GM19438 (cell line): ENCODE data around the gene ADCY7.

Experiments
- ATAC-seq: cut with Tn5 transposase; IDR thresholded peaks from one replicate; pipeline ENCODE4 v1.9.1; 2021; ENCODE audit warnings: low read depth; ENCODE audit not compliant: unreplicated experiment

ADCY7 gene

GRCh38 chr16:50265716-50266336, 525 bp upstream of the ADCY7 start:
- ATAC-seq: no peak

- no peak for ATAC-seq
Observed at GRCh38 chr16:50267151-50267631, 840 bp downstream of the ADCY7 start.

GRCh38 chr16:50267651-50268050, 1.3 kb downstream of the ADCY7 start:
- no peak for ATAC-seq

- ATAC-seq: no peak
Observed at GRCh38 chr16:50268352-50268751, 2.0 kb downstream of the ADCY7 start.

- ATAC-seq: no peak
Observed at GRCh38 chr16:50269061-50269705, 2.8 kb downstream of the ADCY7 start.

GRCh38 chr16:50269769-50270509, 3.6 kb downstream of the ADCY7 start:
- ATAC-seq: no peak

- no peak for ATAC-seq
Observed at GRCh38 chr16:50270510-50271147, 4.3 kb downstream of the ADCY7 start.

- no peak for ATAC-seq
Observed at GRCh38 chr16:50271148-50272041, 5.0 kb downstream of the ADCY7 start.

GRCh38 chr16:50272111-50272571, 5.8 kb downstream of the ADCY7 start:
- no peak for ATAC-seq

GRCh38 chr16:50272687-50273381, 6.5 kb downstream of the ADCY7 start:
- ATAC-seq: no peak

- no peak for ATAC-seq
Observed at GRCh38 chr16:50273382-50273690, 7.0 kb downstream of the ADCY7 start.

- peak; percentile 68 for ATAC-seq
Observed at GRCh38 chr16:50273888-50274325, 7.6 kb downstream of the ADCY7 start.

GRCh38 chr16:50274326-50275097, 8.2 kb downstream of the ADCY7 start:
- peak; percentile 49 for ATAC-seq

GRCh38 chr16:50275098-50275415, 8.7 kb downstream of the ADCY7 start:
- ATAC-seq: no peak

- no peak for ATAC-seq
Observed at GRCh38 chr16:50275428-50276325, 9.3 kb downstream of the ADCY7 start.

- no peak for ATAC-seq
Observed at GRCh38 chr16:50276326-50276640, 9.9 kb downstream of the ADCY7 start.

- no peak for ATAC-seq
Observed at GRCh38 chr16:50276801-50277555, 10.6 kb downstream of the ADCY7 start.
